A673 (cell line): Measurements from ENCODE around the gene GALNT18.

Experiments used
- EZH2 ChIP-seq: fragments of 200-600 bp; sonication (generic); IDR thresholded peaks from 2 replicates; pipeline ENCODE4 v1.6.1; 2017; ENCODE audit warnings: borderline replicate concordance, low read depth, mild to moderate bottlenecking, mixed read lengths, antibody characterized with exemption, low read length; ENCODE audit not compliant: poor library complexity, severe bottlenecking
- TF ChIP-seq, protein P1 (sequence below): fragments of 300-800, 200-600 bp; sonication (generic); conservative IDR thresholded peaks from 2 replicates; pipeline ENCODE4 v1.5.1; 2017; ENCODE audit warnings: low read depth, mild to moderate bottlenecking, antibody characterized with exemption, low read length, moderate library complexity, mixed read lengths

DNA sequence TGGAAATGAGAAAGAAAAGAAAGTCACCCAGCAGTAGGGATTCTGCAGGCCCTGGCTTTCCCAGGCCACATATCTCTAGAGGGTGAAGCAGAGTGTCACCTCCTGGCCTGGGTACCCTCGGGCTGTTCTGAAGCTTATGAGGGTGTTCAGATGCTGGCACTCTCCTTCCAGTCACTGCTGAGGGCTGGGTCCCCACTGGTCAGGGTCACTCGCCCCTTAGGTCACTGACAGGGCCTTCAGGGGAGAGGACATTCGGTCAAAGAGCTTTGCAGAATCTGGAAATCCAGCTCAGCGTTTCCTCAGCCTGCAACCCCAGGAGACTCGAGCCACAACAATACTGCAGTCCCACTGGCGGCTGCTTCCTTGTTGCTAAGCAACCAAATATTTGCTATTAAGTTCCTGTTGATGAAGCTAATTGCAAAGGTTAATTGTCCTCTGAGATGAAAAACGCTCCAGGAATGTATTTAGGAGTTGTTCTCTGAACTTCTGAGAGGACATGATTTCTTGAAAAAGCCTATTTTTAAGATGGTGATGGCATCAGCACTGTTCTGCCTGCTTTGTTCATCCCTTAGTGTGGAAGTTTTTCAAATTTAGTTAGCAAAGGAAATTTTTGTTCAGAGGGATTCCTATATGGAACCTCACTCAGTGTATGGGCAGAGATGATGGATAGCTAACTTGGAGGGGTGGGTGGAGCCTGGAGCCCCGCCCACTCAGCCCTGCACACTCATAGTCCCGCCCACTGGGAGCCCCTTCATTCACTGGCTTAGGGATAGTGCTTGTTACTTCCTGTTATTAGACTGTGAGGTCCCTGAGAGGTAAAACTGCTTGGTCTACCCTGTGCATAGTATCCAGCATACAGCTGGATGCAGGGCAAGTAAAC, 378.0 kb downstream of the GALNT18 start:
- TF ChIP-seq, protein P1, sequence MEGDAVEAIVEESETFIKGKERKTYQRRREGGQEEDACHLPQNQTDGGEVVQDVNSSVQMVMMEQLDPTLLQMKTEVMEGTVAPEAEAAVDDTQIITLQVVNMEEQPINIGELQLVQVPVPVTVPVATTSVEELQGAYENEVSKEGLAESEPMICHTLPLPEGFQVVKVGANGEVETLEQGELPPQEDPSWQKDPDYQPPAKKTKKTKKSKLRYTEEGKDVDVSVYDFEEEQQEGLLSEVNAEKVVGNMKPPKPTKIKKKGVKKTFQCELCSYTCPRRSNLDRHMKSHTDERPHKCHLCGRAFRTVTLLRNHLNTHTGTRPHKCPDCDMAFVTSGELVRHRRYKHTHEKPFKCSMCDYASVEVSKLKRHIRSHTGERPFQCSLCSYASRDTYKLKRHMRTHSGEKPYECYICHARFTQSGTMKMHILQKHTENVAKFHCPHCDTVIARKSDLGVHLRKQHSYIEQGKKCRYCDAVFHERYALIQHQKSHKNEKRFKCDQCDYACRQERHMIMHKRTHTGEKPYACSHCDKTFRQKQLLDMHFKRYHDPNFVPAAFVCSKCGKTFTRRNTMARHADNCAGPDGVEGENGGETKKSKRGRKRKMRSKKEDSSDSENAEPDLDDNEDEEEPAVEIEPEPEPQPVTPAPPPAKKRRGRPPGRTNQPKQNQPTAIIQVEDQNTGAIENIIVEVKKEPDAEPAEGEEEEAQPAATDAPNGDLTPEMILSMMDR: no peak
- TF ChIP-seq EZH2: no peak
